WTC11 (cell line): ENCODE results near the gene SLC66A2.

Experiments used
- NFYB ChIP-seq: sonication (generic); formaldehyde crosslinking; conservative IDR thresholded peaks from 2 replicates; pipeline ENCODE4 v1.8.0; 2022; ENCODE audit warnings: low read depth, missing genetic modification reagents
- NR3C1 ChIP-seq: sonication (generic); formaldehyde crosslinking; conservative IDR thresholded peaks from 2 replicates; pipeline ENCODE4 v1.8.1; 2023; ENCODE audit warnings: low read depth, mild to moderate bottlenecking, missing genetic modification reagents
- RELA ChIP-seq: sonication (generic); formaldehyde crosslinking; IDR thresholded peaks from 2 replicates; pipeline ENCODE4 v1.8.1; 2022; ENCODE audit warnings: missing genetic modification reagents, mild to moderate bottlenecking, borderline replicate concordance
- RORB ChIP-seq: fragments of 250-450 bp; sonication (Bioruptor Pico); IDR thresholded peaks from 2 replicates; pipeline ENCODE4 v1.9.0; 2021; ENCODE audit warnings: mild to moderate bottlenecking
- SMAD4 ChIP-seq: sonication (generic); formaldehyde crosslinking; IDR thresholded peaks from 2 replicates; pipeline ENCODE4 v1.8.0; 2022; ENCODE audit warnings: mild to moderate bottlenecking, missing genetic modification reagents
- SP1 ChIP-seq: sonication (generic); formaldehyde crosslinking; conservative IDR thresholded peaks from 2 replicates; pipeline ENCODE4 v1.8.1; 2022; ENCODE audit warnings: missing genetic modification reagents
- TEAD4 ChIP-seq: sonication (generic); formaldehyde crosslinking; IDR thresholded peaks from 2 replicates; pipeline ENCODE4 v1.8.0; 2022; ENCODE audit warnings: mild to moderate bottlenecking, missing genetic modification reagents
- TF ChIP-seq, protein P1 (sequence below): sonication (generic); formaldehyde crosslinking; IDR thresholded peaks from 2 replicates; pipeline ENCODE4 v1.8.1; 2023; ENCODE audit warnings: mild to moderate bottlenecking, missing genetic modification reagents
- TF ChIP-seq, protein P2 (sequence below): fragments of 200-600 bp; IDR thresholded peaks from 2 replicates; pipeline ENCODE4 v1.8.0; 2022; ENCODE audit warnings: antibody characterized with exemption
- TF ChIP-seq, protein P3 (sequence below): fragments of 250-450 bp; sonication (Bioruptor Pico); IDR thresholded peaks from 2 replicates; pipeline ENCODE4 v2.1.2; 2022; ENCODE audit warnings: mild to moderate bottlenecking, moderate library complexity
- TF ChIP-seq, protein P4 (sequence below): sonication (generic); formaldehyde crosslinking; IDR thresholded peaks from 2 replicates; pipeline ENCODE4 v1.8.0; 2022; ENCODE audit warnings: mild to moderate bottlenecking, missing genetic modification reagents
- TF ChIP-seq, protein P5 (sequence below): sonication (generic); formaldehyde crosslinking; IDR thresholded peaks from 2 replicates; pipeline ENCODE4 v1.8.0; 2022; ENCODE audit warnings: mild to moderate bottlenecking, missing genetic modification reagents

DNA sequence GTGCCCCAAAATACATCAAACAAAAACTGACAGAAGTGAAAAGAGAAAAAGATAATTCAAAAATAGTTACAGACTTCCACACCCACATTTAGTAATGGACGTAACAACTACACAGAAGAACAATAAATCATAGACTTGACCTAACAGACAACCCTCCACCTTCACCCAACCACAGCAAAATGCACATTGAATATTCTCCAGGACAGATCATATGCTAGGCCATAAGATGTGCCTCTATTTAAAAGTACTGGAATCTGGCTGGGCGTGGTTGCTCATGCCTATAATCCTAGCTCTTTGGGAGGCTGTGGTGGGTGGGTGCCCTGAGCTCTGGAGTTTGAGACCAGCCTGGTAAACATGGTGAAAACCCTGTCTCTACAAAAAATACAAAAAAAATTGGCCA lies 20.0 kb downstream of the SLC66A2 start:
- TF ChIP-seq, protein P1, sequence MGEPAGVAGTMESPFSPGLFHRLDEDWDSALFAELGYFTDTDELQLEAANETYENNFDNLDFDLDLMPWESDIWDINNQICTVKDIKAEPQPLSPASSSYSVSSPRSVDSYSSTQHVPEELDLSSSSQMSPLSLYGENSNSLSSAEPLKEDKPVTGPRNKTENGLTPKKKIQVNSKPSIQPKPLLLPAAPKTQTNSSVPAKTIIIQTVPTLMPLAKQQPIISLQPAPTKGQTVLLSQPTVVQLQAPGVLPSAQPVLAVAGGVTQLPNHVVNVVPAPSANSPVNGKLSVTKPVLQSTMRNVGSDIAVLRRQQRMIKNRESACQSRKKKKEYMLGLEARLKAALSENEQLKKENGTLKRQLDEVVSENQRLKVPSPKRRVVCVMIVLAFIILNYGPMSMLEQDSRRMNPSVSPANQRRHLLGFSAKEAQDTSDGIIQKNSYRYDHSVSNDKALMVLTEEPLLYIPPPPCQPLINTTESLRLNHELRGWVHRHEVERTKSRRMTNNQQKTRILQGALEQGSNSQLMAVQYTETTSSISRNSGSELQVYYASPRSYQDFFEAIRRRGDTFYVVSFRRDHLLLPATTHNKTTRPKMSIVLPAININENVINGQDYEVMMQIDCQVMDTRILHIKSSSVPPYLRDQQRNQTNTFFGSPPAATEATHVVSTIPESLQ (CRISPR knock-in tag): no peak
- TF ChIP-seq, protein P2, sequence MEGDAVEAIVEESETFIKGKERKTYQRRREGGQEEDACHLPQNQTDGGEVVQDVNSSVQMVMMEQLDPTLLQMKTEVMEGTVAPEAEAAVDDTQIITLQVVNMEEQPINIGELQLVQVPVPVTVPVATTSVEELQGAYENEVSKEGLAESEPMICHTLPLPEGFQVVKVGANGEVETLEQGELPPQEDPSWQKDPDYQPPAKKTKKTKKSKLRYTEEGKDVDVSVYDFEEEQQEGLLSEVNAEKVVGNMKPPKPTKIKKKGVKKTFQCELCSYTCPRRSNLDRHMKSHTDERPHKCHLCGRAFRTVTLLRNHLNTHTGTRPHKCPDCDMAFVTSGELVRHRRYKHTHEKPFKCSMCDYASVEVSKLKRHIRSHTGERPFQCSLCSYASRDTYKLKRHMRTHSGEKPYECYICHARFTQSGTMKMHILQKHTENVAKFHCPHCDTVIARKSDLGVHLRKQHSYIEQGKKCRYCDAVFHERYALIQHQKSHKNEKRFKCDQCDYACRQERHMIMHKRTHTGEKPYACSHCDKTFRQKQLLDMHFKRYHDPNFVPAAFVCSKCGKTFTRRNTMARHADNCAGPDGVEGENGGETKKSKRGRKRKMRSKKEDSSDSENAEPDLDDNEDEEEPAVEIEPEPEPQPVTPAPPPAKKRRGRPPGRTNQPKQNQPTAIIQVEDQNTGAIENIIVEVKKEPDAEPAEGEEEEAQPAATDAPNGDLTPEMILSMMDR: no peak
- TF ChIP-seq, protein P3, sequence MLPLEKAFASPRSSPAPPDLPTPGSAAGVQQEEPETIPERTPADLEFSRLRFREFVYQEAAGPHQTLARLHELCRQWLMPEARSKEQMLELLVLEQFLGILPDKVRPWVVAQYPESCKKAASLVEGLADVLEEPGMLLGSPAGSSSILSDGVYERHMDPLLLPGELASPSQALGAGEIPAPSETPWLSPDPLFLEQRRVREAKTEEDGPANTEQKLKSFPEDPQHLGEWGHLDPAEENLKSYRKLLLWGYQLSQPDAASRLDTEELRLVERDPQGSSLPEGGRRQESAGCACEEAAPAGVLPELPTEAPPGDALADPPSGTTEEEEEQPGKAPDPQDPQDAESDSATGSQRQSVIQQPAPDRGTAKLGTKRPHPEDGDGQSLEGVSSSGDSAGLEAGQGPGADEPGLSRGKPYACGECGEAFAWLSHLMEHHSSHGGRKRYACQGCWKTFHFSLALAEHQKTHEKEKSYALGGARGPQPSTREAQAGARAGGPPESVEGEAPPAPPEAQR (CRISPR knock-in tag): no peak
- TF ChIP-seq NR3C1 (CRISPR knock-in tag) (no peak), RORB (no peak), SMAD4 (CRISPR knock-in tag) (no peak), RELA (CRISPR knock-in tag) (no peak), NFYB (CRISPR knock-in tag) (no peak), TEAD4 (CRISPR knock-in tag) (no peak), SP1 (CRISPR knock-in tag) (no peak)
- TF ChIP-seq, protein P4, sequence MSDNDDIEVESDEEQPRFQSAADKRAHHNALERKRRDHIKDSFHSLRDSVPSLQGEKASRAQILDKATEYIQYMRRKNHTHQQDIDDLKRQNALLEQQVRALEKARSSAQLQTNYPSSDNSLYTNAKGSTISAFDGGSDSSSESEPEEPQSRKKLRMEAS (CRISPR knock-in tag): no peak
- TF ChIP-seq, protein P5, sequence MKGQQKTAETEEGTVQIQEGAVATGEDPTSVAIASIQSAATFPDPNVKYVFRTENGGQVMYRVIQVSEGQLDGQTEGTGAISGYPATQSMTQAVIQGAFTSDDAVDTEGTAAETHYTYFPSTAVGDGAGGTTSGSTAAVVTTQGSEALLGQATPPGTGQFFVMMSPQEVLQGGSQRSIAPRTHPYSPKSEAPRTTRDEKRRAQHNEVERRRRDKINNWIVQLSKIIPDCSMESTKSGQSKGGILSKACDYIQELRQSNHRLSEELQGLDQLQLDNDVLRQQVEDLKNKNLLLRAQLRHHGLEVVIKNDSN (CRISPR knock-in tag): no peak
